ENCODE measurements around the gene DENND1A. TPM values are rescaled to one million over a fixed set of nuclear protein-coding genes. Genes with fewer than 3 reads are reported as not detected.

Gene DENND1A
- total RNA-seq, 1 experiment from 2014 or later, result 42.5 TPM

DNA sequence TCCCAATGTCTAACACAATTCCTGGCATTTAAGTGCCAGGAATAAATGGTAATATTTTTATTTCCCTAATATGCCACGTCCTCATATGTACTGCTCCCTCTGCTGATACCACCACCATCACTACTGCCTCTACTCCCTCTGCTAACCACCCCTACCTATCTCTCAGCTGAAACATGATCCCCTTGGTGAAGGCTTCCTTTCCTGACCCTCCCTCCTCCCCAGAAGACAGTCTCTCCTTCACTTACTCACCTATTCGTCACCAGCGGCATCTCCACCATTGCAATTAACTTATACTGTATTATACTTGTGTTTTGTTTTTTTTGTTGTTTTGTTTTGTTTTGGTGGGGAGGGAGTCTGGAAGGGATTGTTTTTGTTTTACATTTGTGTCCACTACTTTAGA lies 4.8 kb downstream of the DENND1A start:
- intact Hi-C loops (cut with micrococcal nuclease), result no loop called here
- Mint-ChIP-seq H3K27ac (ENCODE audit: low read depth, unreplicated experiment) (no peak overlapping the region), H3K9me3 (ENCODE audit: unreplicated experiment) (peaks cover 9% of the 10 kb centered on the region), H3K36me3 (ENCODE audit: insufficient read depth, unreplicated experiment) (peaks cover 6% of the 10 kb centered on the region), H3K4me3 (ENCODE audit: unreplicated experiment) (no peak overlapping the region), H3K27me3 (ENCODE audit: insufficient read depth, unreplicated experiment) (no peaks in the 10 kb centered on the region), H3K4me1 (ENCODE audit: insufficient read depth, unreplicated experiment) (peaks cover 37% of the 10 kb centered on the region)
- no peak for DNase-seq (ENCODE audit: unreplicated experiment)
- TF ChIP-seq, protein P1, sequence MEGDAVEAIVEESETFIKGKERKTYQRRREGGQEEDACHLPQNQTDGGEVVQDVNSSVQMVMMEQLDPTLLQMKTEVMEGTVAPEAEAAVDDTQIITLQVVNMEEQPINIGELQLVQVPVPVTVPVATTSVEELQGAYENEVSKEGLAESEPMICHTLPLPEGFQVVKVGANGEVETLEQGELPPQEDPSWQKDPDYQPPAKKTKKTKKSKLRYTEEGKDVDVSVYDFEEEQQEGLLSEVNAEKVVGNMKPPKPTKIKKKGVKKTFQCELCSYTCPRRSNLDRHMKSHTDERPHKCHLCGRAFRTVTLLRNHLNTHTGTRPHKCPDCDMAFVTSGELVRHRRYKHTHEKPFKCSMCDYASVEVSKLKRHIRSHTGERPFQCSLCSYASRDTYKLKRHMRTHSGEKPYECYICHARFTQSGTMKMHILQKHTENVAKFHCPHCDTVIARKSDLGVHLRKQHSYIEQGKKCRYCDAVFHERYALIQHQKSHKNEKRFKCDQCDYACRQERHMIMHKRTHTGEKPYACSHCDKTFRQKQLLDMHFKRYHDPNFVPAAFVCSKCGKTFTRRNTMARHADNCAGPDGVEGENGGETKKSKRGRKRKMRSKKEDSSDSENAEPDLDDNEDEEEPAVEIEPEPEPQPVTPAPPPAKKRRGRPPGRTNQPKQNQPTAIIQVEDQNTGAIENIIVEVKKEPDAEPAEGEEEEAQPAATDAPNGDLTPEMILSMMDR (IDR thresholded peaks at IDR 0.05; ENCODE audit: unreplicated experiment), result no peak
- ChIA-PET POLR2A (no interaction called here), CTCF (no interaction called here)
- BruUV-seq (replicated peaks), result no TSS peak

DNA sequence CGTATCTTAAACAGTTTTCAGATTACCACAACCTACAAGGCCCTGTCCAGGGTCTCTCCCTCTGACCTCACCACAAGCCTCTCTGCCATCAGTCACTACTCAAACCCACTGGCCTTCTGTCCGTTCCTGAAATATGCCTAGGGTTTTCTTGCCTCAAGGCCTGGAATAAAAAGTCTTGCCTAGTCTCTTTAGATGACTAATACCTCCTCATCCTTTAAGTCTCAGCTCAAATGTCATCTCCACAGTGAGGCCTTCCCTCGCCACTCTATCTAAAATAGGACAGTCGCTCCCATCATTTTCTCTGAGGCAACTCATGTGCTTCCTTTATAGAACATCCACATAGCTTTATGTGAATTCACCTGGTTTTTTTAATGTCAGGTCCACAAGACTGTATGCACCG lies 5.2 kb downstream of the DENND1A start:
- intact Hi-C loops (cut with micrococcal nuclease), result no loop called here
- H3K9me3 Mint-ChIP-seq (ENCODE audit: unreplicated experiment), result peaks cover 9% of the 10 kb centered on the region
- BruUV-seq (replicated peaks), result no TSS peak
- no peak for DNase-seq (ENCODE audit: unreplicated experiment)
- H3K36me3 Mint-ChIP-seq (ENCODE audit: insufficient read depth, unreplicated experiment), result peaks cover 6% of the 10 kb centered on the region
- CTCF ChIA-PET, result no interaction called here
- POLR2A ChIA-PET, result no interaction called here
- no peaks in the 10 kb centered on the region for H3K27me3 Mint-ChIP-seq (ENCODE audit: insufficient read depth, unreplicated experiment)
- no peak overlapping the region for H3K4me3 Mint-ChIP-seq (ENCODE audit: unreplicated experiment)
- no peak overlapping the region for H3K27ac Mint-ChIP-seq (ENCODE audit: low read depth, unreplicated experiment)
- H3K4me1 Mint-ChIP-seq (ENCODE audit: insufficient read depth, unreplicated experiment), result peaks cover 37% of the 10 kb centered on the region
- TF ChIP-seq, protein P1 (IDR thresholded peaks at IDR 0.05; ENCODE audit: unreplicated experiment), result no peak

DNA sequence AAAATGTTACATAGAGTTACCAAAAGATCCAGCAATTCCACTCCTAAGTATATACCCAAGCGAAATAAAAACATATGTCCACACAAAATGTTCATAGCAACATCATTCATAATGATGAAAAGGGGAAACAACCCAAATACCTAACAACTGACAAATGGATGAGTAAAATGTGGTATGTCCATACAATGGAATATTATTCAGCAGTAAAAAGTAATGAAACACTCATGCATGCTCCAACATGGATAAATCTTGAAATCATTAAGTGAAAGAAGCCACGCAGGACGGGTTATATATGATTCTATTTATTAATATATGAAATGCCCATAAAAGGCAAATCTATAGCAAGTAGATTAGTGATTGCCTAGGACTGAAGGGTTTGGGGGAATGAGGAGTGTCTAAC lies 6.0 kb downstream of the DENND1A start:
- CTCF ChIA-PET, result no interaction called here
- no TSS peak for BruUV-seq (replicated peaks)
- Mint-ChIP-seq H3K9me3 (ENCODE audit: unreplicated experiment) (peaks cover 9% of the 10 kb centered on the region), H3K27ac (ENCODE audit: low read depth, unreplicated experiment) (no peak overlapping the region), H3K27me3 (ENCODE audit: insufficient read depth, unreplicated experiment) (no peaks in the 10 kb centered on the region), H3K36me3 (ENCODE audit: insufficient read depth, unreplicated experiment) (peaks cover 6% of the 10 kb centered on the region), H3K4me3 (ENCODE audit: unreplicated experiment) (no peak overlapping the region), H3K4me1 (ENCODE audit: insufficient read depth, unreplicated experiment) (peaks cover 35% of the 10 kb centered on the region)
- intact Hi-C loops (cut with micrococcal nuclease), result no loop called here
- DNase-seq (ENCODE audit: unreplicated experiment), result no peak
- TF ChIP-seq, protein P1 (IDR thresholded peaks at IDR 0.05; ENCODE audit: unreplicated experiment), result no peak
- POLR2A ChIA-PET, result no interaction called here

DNA sequence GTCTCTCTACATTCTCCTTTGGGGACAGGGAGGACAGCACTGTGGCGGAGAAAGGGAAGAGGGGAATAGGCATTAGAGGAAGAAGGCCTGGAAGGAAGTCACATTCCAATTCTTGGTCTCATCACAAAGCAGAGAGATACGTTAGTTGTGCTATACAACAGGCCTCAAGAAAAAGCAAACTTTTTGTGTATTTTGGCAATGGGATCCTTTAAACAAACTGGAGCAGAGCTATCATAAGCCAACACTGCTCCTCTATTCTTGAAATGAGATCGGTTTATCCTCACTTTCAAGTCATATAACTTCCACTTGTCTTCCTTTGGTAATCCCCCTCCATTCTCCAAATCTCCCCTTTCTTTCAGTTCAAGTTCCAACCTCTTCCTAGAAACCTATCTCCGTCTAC lies 6.5 kb downstream of the DENND1A start:
- Mint-ChIP-seq H3K9me3 (ENCODE audit: unreplicated experiment) (peaks cover 9% of the 10 kb centered on the region), H3K4me3 (ENCODE audit: unreplicated experiment) (no peak overlapping the region), H3K4me1 (ENCODE audit: insufficient read depth, unreplicated experiment) (peaks cover 29% of the 10 kb centered on the region), H3K27ac (ENCODE audit: low read depth, unreplicated experiment) (no peak overlapping the region), H3K36me3 (ENCODE audit: insufficient read depth, unreplicated experiment) (peaks cover 3% of the 10 kb centered on the region), H3K27me3 (ENCODE audit: insufficient read depth, unreplicated experiment) (no peaks in the 10 kb centered on the region)
- DNase-seq (ENCODE audit: unreplicated experiment), result no peak
- ChIA-PET CTCF (no interaction called here), POLR2A (no interaction called here)
- TF ChIP-seq, protein P1 (IDR thresholded peaks at IDR 0.05; ENCODE audit: unreplicated experiment), result no peak
- no TSS peak for BruUV-seq (replicated peaks)
- intact Hi-C loops (cut with micrococcal nuclease), result no loop called here
